HUES64 (cell line): ENCODE measurements around the gene ARHGAP35.

Source experiments
- H3K27ac ChIP-seq: 2 replicates; pipeline ENCODE4 v1.7.0; 2013; ENCODE audit warnings: low read depth, low read length, inconsistent platforms
- H3K27me3 ChIP-seq: 2 replicates; pipeline ENCODE4 v1.6.1; 2013; ENCODE audit warnings: mild to moderate bottlenecking, low read length; ENCODE audit not compliant: insufficient read depth
- H3K36me3 ChIP-seq: 2 replicates; pipeline ENCODE4 v1.6.1; 2013; ENCODE audit warnings: mild to moderate bottlenecking, low read length; ENCODE audit not compliant: insufficient read depth
- H3K4me1 ChIP-seq: 2 replicates; pipeline ENCODE4 v1.6.1; 2013; ENCODE audit warnings: mild to moderate bottlenecking, low read length, moderate library complexity; ENCODE audit not compliant: insufficient read depth
- H3K4me3 ChIP-seq: 2 replicates; pipeline ENCODE4 v1.5.1; 2013; ENCODE audit warnings: mild to moderate bottlenecking, low read length, moderate library complexity
- H3K9ac ChIP-seq: 2 replicates; pipeline ENCODE4 v1.6.1; 2013; ENCODE audit warnings: mild to moderate bottlenecking, low read depth, low read length
- H3K9me3 ChIP-seq: 2 replicates; pipeline ENCODE4 v1.6.1; 2013; ENCODE audit warnings: low read depth, low read length; ENCODE audit not compliant: insufficient read depth
- WGBS: fragments of 150-250, 120-280 bp; methylation state at CpG from one replicate; pipeline ENCODE4 v1.1.7; 2013; ENCODE audit warnings: missing lambda C conversion rate; 5-methylcytosine and 5-hydroxymethylcytosine counted together

The ARHGAP35 gene

DNA sequence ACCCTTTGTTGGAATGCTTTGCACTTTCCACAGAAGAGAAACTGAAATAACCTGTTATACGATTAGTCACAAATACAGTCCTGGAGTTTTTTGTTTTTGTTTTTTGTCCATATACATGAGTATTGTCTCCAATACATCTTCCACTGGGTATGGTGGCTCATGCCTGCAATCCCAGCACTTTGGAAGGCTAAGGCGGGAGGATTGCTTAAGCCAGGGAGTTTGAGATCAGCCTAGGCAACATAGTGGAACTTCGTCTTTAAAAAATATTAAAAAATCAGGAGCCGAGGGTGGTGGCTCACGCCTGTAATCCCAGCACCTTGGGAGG is 35.1 kb upstream of the ARHGAP35 start:
- WGBS: 89% methylated on average over 4 of the region's 5 CpGs

DNA sequence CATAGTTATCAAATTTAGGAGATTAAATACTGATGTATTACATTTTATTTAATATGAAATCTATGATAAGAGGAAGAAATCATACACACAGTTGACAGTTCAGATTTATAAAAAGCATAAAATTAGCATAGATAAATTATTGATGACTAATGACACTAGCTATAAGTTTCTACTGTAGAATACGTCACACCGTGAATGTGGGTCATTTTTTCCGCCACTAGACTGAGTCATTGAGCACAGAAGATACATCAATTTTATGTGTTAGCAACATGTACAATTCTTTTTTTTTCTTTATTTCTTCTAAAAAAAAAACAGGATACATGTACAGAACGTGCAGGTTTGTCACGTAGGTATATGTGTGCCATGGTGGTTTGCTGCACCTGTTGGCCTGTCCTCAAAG is 32.3 kb upstream of the ARHGAP35 start:
- no peaks in the 10 kb centered on the region for H3K4me1 ChIP-seq

More for the DNA sequence above, 35.1 kb upstream of the ARHGAP35 start:
- H3K4me3 ChIP-seq: no peak overlapping the region
- no peaks in the 10 kb centered on the region for H3K36me3 ChIP-seq
- H3K4me1 ChIP-seq: no peaks in the 10 kb centered on the region
- H3K9me3 ChIP-seq: no peaks in the 10 kb centered on the region
- no peaks in the 10 kb centered on the region for H3K27me3 ChIP-seq
- H3K9ac ChIP-seq: no peak overlapping the region
- H3K27ac ChIP-seq: no peak overlapping the region

DNA sequence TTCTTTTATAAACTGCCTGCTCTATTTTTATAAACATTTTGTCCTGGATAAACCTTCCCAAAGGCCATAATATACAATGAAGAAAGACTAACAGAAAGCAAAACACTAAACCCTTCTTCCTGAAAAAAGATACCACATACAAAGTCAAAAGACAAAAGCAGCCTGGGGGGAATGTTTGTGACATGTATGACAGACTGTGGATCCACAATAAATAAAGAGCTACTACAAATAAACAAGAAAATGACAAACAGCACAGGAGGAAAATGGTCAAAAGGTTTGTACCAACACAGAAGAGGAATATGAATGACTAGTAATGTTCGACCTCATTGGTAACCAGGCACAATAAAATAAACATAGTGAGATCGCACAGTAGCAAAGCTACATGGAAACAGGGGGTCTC is 29.9 kb upstream of the ARHGAP35 start:
- Histone ChIP-seq H3K27ac (no peak overlapping the region), H3K27me3 (no peaks in the 10 kb centered on the region), H3K9ac (no peak overlapping the region), H3K4me1 (no peaks in the 10 kb centered on the region), H3K4me3 (no peak overlapping the region), H3K36me3 (no peaks in the 10 kb centered on the region), H3K9me3 (0 out of 2 replicates have a peak, but pooled peaks cover 2% of the 10 kb centered on the region)
- WGBS: 100% methylated on average over 2 of the region's 2 CpGs

More for the DNA sequence above, 32.3 kb upstream of the ARHGAP35 start:
- Histone ChIP-seq H3K36me3 (no peaks in the 10 kb centered on the region), H3K27me3 (no peaks in the 10 kb centered on the region), H3K27ac (no peak overlapping the region), H3K9me3 (0 out of 2 replicates have a peak, but pooled peaks cover 2% of the 10 kb centered on the region), H3K4me3 (no peak overlapping the region), H3K9ac (no peak overlapping the region)
- 96% methylated on average over 5 of the region's 5 CpGs for WGBS

DNA sequence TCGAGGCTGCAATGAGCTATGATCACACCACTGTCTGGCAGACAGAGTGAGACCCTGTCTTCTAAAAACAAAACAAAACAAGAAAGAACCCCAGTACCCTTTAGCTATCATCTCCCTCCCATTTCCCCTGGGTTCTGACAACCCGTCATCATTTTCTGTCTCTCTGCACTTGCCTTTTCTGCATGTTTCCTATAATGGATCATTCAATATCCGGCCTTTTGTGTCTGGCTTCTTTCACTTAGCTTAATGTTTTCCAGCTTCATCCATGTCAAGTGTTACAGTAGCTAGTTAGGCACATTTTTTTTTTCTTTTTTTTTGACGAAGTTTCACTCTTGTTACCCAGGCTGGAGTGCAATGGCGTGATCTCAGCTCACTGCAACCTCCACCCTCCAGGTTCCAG is 26.7 kb upstream of the ARHGAP35 start:
- WGBS: 84% methylated on average over 5 of the region's 5 CpGs
- Histone ChIP-seq H3K36me3 (peaks cover 14% of the 10 kb centered on the region), H3K4me1 (no peaks in the 10 kb centered on the region), H3K27ac (no peak overlapping the region), H3K27me3 (no peaks in the 10 kb centered on the region), H3K9ac (no peak overlapping the region), H3K4me3 (no peak overlapping the region), H3K9me3 (0 out of 2 replicates have a peak, but pooled peaks cover 2% of the 10 kb centered on the region)

DNA sequence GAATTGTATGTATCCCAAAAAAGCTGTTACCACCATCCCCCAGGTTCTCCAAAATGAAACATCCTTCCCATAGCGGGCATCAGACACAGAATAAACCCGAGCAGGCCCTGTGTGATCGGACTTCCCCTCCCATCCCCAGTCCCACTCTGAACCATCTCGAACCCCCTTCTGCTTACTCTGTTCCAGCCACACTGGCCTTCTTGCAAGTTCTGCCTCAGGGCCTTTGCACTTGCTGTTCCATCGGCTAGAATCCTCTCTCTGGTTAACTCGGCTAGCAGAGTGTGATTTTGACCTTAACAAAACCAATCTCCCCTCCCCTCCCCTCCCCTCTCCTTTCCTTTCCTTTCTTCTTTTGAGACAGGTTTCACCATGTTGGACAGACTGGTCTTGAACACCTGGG is 25.8 kb upstream of the ARHGAP35 start:
- no peak overlapping the region for H3K27ac ChIP-seq
- no peaks in the 10 kb centered on the region for H3K27me3 ChIP-seq
- H3K36me3 ChIP-seq: peaks cover 22% of the 10 kb centered on the region
- no peak overlapping the region for H3K9ac ChIP-seq
- H3K4me3 ChIP-seq: no peak overlapping the region
- no peaks in the 10 kb centered on the region for H3K4me1 ChIP-seq
- 0 out of 2 replicates have a peak, but pooled peaks cover 2% of the 10 kb centered on the region for H3K9me3 ChIP-seq
- 94% methylated on average over 6 of the region's 6 CpGs for WGBS

DNA sequence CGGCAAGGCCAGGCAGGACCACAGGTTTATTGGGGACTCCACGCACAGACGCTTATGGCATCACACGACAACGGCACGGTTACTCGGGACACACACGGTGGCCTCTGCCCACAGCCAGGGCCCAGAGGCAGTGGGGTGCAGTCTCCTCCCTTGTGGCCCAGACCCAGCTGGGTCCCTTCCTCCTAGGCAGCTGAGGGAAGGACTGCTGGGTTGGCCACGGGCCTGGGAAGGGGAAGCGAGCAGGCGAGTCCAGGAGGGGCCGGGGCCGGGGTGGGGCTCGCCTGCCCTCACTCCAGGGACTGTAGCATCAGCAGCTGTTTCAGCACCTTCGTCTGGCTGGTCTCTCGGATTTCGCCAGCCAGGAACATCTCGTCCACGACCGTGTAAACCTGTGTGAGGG is 22.6 kb upstream of the ARHGAP35 start:
- peaks cover 41% of the 10 kb centered on the region for H3K36me3 ChIP-seq
- H3K4me1 ChIP-seq: no peaks in the 10 kb centered on the region
- no peaks in the 10 kb centered on the region for H3K27me3 ChIP-seq
- H3K9ac ChIP-seq: no peak overlapping the region
- 98% methylated on average over 20 of the region's 20 CpGs for WGBS
- H3K4me3 ChIP-seq: no peak overlapping the region
- H3K27ac ChIP-seq: no peak overlapping the region
- no peaks in the 10 kb centered on the region for H3K9me3 ChIP-seq

DNA sequence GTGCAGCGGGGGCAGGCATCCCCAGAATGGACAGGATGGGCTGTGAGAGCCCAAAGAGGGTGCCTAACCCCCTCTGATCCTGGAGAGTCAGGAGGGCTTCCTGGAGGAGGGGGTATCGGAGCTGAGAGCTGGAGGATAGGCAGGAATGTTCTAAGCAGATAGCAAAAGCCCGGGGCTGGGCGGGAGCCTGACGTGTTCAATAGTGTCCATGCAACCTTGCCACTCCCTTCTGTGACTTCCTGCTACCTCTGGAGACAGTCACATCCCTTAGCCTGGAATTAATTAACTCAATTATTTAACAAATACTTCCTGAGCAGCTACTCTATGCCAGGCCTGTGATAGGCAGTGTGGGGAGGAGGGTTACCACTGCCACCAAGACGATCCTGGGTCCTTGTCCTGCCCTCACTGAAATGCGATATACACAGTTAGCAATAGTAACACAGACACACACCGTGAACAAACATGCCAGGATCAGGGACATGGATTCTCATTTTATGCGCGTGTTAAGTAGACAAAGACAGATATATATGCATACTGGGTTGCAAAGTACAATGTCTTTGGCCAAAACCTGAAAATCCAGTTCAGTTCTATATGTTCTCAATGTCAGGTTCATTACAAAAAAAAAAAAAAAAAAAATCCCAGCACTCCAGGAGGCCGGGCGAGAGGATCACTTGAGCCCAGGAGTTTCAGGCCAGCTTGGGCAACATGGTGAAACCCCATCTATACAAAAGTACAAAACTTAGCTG is 20.9 kb upstream of the ARHGAP35 start:
- no peak overlapping the region for H3K27ac ChIP-seq
- H3K36me3 ChIP-seq: peaks cover 52% of the 10 kb centered on the region
- no peak overlapping the region for H3K4me3 ChIP-seq

DNA sequence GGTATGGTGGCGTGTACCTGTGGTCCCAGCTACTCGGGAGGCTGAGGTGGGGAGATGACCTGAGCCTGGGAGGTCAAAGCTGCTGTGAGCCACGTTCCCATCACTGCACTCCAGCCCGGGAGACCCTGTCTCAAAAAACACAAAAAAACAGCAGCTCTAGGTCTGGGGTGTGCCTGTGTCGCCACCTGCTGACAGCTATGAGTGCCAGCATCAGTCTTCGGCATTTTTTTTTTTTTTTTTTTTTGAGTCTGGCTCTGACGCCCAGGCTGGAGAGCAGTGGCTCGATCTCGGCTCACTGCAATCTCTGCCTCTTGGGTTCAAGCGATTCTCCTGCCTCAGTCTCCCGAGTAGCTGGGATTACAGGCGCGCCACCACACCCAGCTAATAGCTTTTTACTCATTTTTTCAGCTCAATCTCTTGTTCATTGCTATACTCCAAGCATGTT is 20.3 kb upstream of the ARHGAP35 start:
- Histone ChIP-seq H3K4me1 (no peaks in the 10 kb centered on the region), H3K9ac (no peak overlapping the region), H3K9me3 (no peaks in the 10 kb centered on the region), H3K27ac (no peak overlapping the region), H3K4me3 (no peak overlapping the region), H3K36me3 (peaks cover 55% of the 10 kb centered on the region), H3K27me3 (no peaks in the 10 kb centered on the region)
- 38% methylated on average over 13 of the region's 13 CpGs for WGBS

More for the DNA sequence above, 20.9 kb upstream of the ARHGAP35 start:
- no peaks in the 10 kb centered on the region for H3K9me3 ChIP-seq
- no peak overlapping the region for H3K9ac ChIP-seq
- H3K4me1 ChIP-seq: no peaks in the 10 kb centered on the region
- WGBS: 98% methylated on average over 10 of the region's 12 CpGs
- H3K27me3 ChIP-seq: no peaks in the 10 kb centered on the region

DNA sequence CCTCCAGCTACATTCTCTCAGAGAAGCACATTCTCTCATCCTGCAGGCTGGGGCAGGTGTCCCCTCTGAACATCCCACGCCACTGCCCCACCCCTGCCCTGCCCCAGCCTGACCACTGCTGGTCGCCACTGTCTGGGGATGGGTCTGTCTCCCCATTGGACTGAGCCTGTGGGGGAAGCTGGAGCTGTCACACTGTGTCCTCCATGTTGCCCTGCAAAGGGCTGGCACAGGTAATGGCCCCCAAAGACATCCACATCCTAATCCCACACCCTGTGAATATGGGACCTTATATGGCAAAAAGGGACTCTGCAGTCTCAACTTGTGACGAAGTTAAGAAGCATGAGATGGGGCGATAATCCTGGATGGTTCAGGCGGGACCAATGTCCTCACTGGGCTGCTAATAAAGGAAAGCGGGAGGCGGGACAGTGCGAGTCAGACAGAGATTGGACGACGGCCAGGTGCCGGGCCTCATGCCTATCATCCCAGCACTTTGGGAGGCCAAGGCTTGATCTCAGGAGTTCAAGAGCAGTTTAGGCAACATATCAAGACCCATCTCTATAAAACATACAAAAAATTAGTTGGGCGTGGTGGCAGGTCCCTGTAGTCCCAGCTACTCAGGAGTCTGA is 19.2 kb upstream of the ARHGAP35 start:
- peaks cover 61% of the 10 kb centered on the region for H3K36me3 ChIP-seq

DNA sequence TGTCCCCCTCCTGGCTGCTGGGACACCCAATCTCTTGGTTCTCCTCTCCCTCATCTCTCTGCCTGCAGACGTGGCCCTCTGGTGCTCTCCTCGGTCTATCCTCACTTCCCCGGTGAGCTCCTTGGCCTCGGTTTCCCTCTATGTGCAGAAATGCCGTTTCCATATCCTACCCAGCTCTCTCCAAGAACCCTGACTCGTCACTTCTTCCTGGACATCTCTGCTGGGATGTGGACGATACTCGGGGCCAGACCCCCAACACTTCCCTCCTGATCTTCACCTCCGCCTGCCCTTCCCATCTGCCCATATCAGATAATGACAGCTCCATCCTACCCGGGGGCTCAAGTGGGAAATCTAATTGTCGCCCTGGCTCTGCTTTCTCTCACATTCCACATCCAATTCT is 18.0 kb upstream of the ARHGAP35 start:
- no peak overlapping the region for H3K9ac ChIP-seq
- no peak overlapping the region for H3K27ac ChIP-seq
- no peaks in the 10 kb centered on the region for H3K27me3 ChIP-seq
- 93% methylated on average over 11 of the region's 11 CpGs for WGBS
- peaks cover 63% of the 10 kb centered on the region for H3K36me3 ChIP-seq
- H3K4me3 ChIP-seq: no peak overlapping the region
- H3K9me3 ChIP-seq: no peaks in the 10 kb centered on the region
- no peaks in the 10 kb centered on the region for H3K4me1 ChIP-seq

More for the DNA sequence above, 19.2 kb upstream of the ARHGAP35 start:
- no peak overlapping the region for H3K27ac ChIP-seq
- H3K27me3 ChIP-seq: no peaks in the 10 kb centered on the region
- no peak overlapping the region for H3K9ac ChIP-seq
- no peak overlapping the region for H3K4me3 ChIP-seq
- H3K9me3 ChIP-seq: no peaks in the 10 kb centered on the region
- H3K4me1 ChIP-seq: no peaks in the 10 kb centered on the region
- 91% methylated on average over 12 of the region's 12 CpGs for WGBS

DNA sequence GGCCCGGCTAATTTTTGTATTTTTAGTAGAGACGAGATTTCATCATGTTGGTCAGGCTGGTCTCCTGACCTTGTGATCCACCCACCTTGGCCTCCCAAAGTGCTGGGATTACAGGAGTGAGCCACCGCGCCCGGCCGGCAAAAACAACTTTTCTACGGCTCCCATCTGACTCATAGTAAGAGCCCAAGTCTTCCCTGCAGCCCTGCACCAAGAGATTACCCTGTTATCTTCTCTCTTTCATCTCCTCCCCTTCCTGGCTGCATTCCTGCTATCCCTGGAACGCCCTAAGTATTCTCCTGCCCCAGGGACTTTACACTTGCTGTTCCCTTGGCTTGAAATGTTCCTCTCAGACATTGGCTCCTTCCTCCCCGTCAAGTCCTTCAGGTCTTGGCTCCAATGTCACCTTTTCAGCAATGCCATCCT is 16.7 kb upstream of the ARHGAP35 start:
- Histone ChIP-seq H3K9me3 (no peaks in the 10 kb centered on the region), H3K9ac (no peak overlapping the region), H3K4me3 (no peak overlapping the region), H3K27ac (no peak overlapping the region), H3K36me3 (peaks cover 52% of the 10 kb centered on the region), H3K27me3 (no peaks in the 10 kb centered on the region), H3K4me1 (no peaks in the 10 kb centered on the region)
- WGBS: 89% methylated on average over 9 of the region's 9 CpGs
